ENCODE results near the gene MRPL53. TPM values are rescaled to one million over a fixed set of nuclear protein-coding genes. Genes with fewer than 3 reads are reported as not detected.

MRPL53 gene
- total and polyA plus RNA-seq, 2 of the 8 experiments (the other 6 are each of a cell fraction or from before 2014, with no cell fraction given): 36.6 to 46.3 TPM

DNA sequence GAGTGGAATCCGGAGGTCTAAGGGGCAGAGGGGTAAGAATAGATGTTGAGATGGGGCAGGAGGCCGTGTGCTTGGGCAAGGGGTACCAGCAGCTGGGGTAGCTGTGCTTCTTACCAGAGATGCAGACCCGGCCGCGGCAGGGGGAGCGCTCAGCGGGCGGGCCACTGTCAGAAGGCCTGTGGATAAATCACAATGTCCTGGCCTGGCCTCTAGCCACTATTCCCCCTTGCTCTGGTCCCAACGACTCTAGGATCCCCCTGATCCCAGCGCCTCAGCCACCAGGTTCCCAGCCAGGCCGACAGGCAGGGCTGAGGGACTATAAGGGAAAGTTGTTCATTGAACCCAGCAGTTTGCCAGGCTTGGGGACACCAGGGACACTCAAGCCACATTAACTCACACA, 42.0 kb downstream of the MRPL53 start:
- no peak overlapping the region for H4K91ac ChIP-seq (replicated peaks; ENCODE audit: insufficient read length, low read length)
- POLR2A ChIA-PET (ENCODE audit: partially characterized antibody): interaction anchor here (1.9 to 5.5 kb wide), 3 partner anchors 9 to 10 kb away, joined by 15 to 42 read pairs (median 22); partner anchors contain the start of genes C2orf81, RTKN and WDR54
- DNase-seq (ENCODE audit: low read depth in 1 of 2, low spot score in 2 of 2): no peak
- whole genome bisulfite sequencing, 2 experiments (ENCODE audit: extremely low coverage in 1 of 2, insufficient coverage in 1 of 2, insufficient read length in 1 of 2, insufficient replicate concordance in 2 of 2, low coverage in 1 of 2, low lambda C conversion rate in 2 of 2, missing lambda C conversion rate in 1 of 2): 89% methylated on average over 11 of the region's 11 CpGs; no CpG with 5 or more reads in 1 of the 2 experiments
- peaks cover 6 to 19% of the 10 kb centered on the region in 2 experiments for H4K20me1 ChIP-seq (replicated peaks in 1 of 2; ENCODE audit: control insufficient read depth in 1 of 2, insufficient read depth in 2 of 2, low read length in 2 of 2)
- peaks cover 20 to 69% (median 55%) of the 10 kb centered on the region in 4 experiments for H3K36me3 ChIP-seq (ENCODE audit: control insufficient read depth in 2 of 4, insufficient read depth in 4 of 4, low read length in 3 of 4)
- H2BK5ac ChIP-seq (ENCODE audit: low read depth, low read length): no peak overlapping the region
- no peak overlapping the region for H2BK15ac ChIP-seq (ENCODE audit: low read length)
- H3K18ac ChIP-seq (ENCODE audit: extremely low read depth, low read length): no peak overlapping the region
- no peak overlapping the region for H2BK12ac ChIP-seq (ENCODE audit: low read depth, low read length)
- no peak overlapping the region for H3K27ac ChIP-seq (ENCODE audit: low read depth, low read length)
- no peak overlapping the region for H3K14ac ChIP-seq (ENCODE audit: insufficient read length)
- H4K5ac ChIP-seq (ENCODE audit: insufficient read length, low read depth, low read length): no peak overlapping the region
- no peak overlapping the region for H2BK120ac ChIP-seq (replicated peaks; ENCODE audit: low read depth, low read length)
- H3K4me1 ChIP-seq (replicated peaks in 1 of 4; ENCODE audit: control insufficient read depth in 3 of 4, insufficient read depth in 4 of 4, low read length in 3 of 4): no peaks in the 10 kb centered on the region
- no peak overlapping the region for H3K56ac ChIP-seq (replicated peaks; ENCODE audit: insufficient read length, low read depth, low read length)
- H4K8ac ChIP-seq (ENCODE audit: extremely low read depth, insufficient read depth, low read length): no peak overlapping the region
- CTCF ChIA-PET (ENCODE audit: partially characterized antibody): interaction anchor here (1.1 to 2.7 kb wide), 2 partner anchors 13 to 95 kb away, joined by 4 to 9 read pairs; no protein-coding TSS in a partner anchor
- H2AK5ac ChIP-seq (ENCODE audit: low read depth, low read length): no peak overlapping the region
- peaks cover 12% of the 10 kb centered on the region for H3K79me1 ChIP-seq (ENCODE audit: low read depth, low read length)
- H2BK20ac ChIP-seq (ENCODE audit: low read length): no peak overlapping the region
- H3K9me3 ChIP-seq (ENCODE audit: insufficient read depth in 2 of 2, low read depth in 1 of 2, low read length in 1 of 2): no peaks in the 10 kb centered on the region
- H3K9ac ChIP-seq (replicated peaks in 1 of 4; ENCODE audit: extremely low read depth in 1 of 4, low read depth in 3 of 4, low read length in 3 of 4): no peak overlapping the region
- no peaks in the 10 kb centered on the region for H3K27me3 ChIP-seq (replicated peaks in 1 of 4; ENCODE audit: control insufficient read depth in 3 of 4, extremely low read depth in 1 of 4, insufficient read depth in 3 of 4, low read length in 3 of 4)
- H3K4me3 ChIP-seq (ENCODE audit: extremely low read depth in 1 of 4, insufficient read depth in 2 of 4, low read depth in 3 of 4, low read length in 4 of 4): no peak overlapping the region
- FAIRE-seq: no peak
- H3K4me2 ChIP-seq (ENCODE audit: insufficient read depth in 1 of 2, low read depth in 2 of 2, low read length in 2 of 2): no peak overlapping the region
- no peak overlapping the region for H3K4ac ChIP-seq (replicated peaks; ENCODE audit: insufficient read length, low read depth, low read length)
- no peaks in the 10 kb centered on the region for H3K23me2 ChIP-seq (ENCODE audit: low read depth, low read length)
- peaks cover 0 to 12% of the 10 kb centered on the region in 2 experiments; a peak in 2 of 4 replicates for H3K79me2 ChIP-seq (ENCODE audit: control insufficient read depth in 1 of 2, insufficient read depth in 2 of 2, low read length in 2 of 2)
- no peak overlapping the region for H2AFZ ChIP-seq (ENCODE audit: low read length)
- no peak overlapping the region for H3K23ac ChIP-seq (ENCODE audit: insufficient read length)
- TF ChIP-seq RNF2 (IDR thresholded peaks at IDR 0.05; ENCODE audit: borderline replicate concordance, low read depth, low read length, missing control alignments, poor library complexity, severe bottlenecking): no peak
- TF ChIP-seq HDAC2 (IDR thresholded peaks at IDR 0.05; ENCODE audit: borderline replicate concordance in 1 of 2, low read depth in 2 of 2, low read length in 2 of 2): no peak
- no peak for TF ChIP-seq SIN3A (conservative IDR thresholded peaks at IDR 0.05 in 1 of 2, IDR thresholded peaks at IDR 0.05 in 1 of 2; ENCODE audit: low read depth in 1 of 2, low read length in 2 of 2)
- TF ChIP-seq JUND (IDR thresholded peaks at IDR 0.05; ENCODE audit: low read length): no peak
- TF ChIP-seq KDM5A (IDR thresholded peaks at IDR 0.05; ENCODE audit: low read length): no peak
- TF ChIP-seq SP2 (IDR thresholded peaks at IDR 0.05; ENCODE audit: low read length): no peak
